GM18868 (cell line): ENCODE data around the gene TET2.

Experiments
- ATAC-seq: cut with Tn5 transposase; IDR thresholded peaks from one replicate; pipeline ENCODE4 v1.9.1; 2021; ENCODE audit warnings: mild to moderate bottlenecking, moderate library complexity; ENCODE audit not compliant: unreplicated experiment

The TET2 gene

GRCh38 chr4:105230287-105230686 lies 83.6 kb downstream of the TET2 start:
- peak; percentile 40 for ATAC-seq

DNA sequence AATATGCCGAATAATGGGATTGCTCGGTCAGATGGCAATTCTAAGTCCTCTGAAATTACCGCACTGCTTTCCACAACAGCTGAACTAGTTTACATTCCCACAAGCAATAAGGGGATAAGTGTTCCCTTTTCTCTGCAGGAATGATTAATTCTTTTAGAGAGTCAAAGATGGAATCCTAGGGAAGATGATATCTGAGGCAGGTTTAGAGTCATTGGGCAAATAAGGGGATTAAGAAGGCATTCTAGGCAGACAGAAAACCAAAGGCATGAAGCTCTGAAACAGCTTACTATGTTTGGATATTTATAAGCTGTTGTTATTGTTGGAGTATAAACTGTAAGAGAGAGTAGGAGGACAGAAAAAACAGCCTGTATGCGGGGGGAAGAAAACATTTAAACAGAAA lies 85.7 kb downstream of the TET2 start:
- ATAC-seq, result no peak

- no peak for ATAC-seq
Measured at GRCh38 chr4:105234582-105234981, 87.9 kb downstream of the TET2 start.

GRCh38 chr4:105236202-105236915 lies 89.7 kb downstream of the TET2 start:
- peak; percentile 78 for ATAC-seq

DNA sequence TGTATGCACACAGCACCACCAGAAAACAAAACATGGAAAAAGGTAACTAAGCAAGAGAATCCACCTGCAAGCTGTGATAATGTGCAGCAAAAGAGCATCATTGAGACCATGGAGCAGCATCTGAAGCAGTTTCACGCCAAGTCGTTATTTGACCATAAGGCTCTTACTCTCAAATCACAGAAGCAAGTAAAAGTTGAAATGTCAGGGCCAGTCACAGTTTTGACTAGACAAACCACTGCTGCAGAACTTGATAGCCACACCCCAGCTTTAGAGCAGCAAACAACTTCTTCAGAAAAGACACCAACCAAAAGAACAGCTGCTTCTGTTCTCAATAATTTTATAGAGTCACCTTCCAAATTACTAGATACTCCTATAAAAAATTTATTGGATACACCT lies 90.2 kb downstream of the TET2 start:
- ATAC-seq, result peak; percentile 20

GRCh38 chr4:105240037-105240436 lies 93.4 kb downstream of the TET2 start:
- ATAC-seq, result no peak

GRCh38 chr4:105241451-105241850 lies 94.8 kb downstream of the TET2 start:
- no peak for ATAC-seq

DNA sequence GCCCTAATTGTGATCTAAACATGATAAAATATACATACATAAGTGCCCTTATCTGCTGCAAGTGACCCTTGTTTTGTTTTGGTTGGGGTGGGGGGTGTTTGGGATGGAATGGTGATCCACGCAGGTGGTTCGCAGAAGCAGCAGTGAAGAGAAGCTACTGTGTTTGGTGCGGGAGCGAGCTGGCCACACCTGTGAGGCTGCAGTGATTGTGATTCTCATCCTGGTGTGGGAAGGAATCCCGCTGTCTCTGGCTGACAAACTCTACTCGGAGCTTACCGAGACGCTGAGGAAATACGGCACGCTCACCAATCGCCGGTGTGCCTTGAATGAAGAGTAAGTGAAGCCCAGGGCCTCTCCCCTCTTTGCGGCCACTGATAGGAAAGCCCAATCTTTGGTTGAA lies 96.8 kb downstream of the TET2 start:
- ATAC-seq, result no peak

GRCh38 chr4:105246712-105247111 lies 100.0 kb downstream of the TET2 start:
- ATAC-seq, result no peak

GRCh38 chr4:105248613-105249012 lies 101.9 kb downstream of the TET2 start:
- ATAC-seq, result no peak

DNA sequence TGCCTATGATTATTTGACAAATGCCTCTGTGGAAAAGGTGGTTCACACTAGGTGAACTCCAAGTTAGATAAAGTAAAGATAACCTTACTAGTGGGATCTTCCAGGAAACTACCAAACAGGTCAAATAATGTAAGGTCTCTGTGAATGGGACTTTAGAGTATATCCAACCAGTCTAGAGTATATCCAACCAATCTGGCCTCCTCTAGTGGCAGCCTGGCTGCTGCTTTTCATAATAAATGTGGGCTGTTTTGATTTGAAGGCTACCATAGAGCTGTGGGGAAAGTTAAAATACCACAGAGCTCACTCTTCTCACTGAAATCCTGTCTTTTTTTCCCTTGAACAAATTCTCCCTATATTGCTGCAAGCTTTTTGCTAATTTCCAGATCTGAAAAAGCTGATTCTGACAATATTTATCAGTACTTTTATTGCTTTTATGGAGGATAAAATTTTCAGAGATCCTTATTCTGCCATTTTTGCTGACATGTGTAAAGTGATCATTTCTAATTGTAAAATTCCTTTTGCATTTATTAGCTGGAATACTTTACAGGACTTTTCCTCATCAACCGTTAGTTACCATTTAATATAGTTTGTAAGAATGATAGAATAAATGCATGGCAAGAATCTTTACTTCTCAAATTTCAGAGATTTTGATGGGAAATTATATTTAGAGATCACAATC lies 111.3 kb downstream of the TET2 start:
- no peak for ATAC-seq

GRCh38 chr4:105265689-105266088 lies 119.0 kb downstream of the TET2 start:
- ATAC-seq, result no peak

GRCh38 chr4:105267280-105267679 lies 120.6 kb downstream of the TET2 start:
- ATAC-seq, result no peak

- ATAC-seq, result no peak
Measured at GRCh38 chr4:105272002-105272401, 125.3 kb downstream of the TET2 start.

- ATAC-seq, result no peak
Measured at GRCh38 chr4:105273230-105273629, 126.6 kb downstream of the TET2 start.

- no peak for ATAC-seq
Measured at GRCh38 chr4:105274090-105274489, 127.4 kb downstream of the TET2 start.

GRCh38 chr4:105274504-105274903 lies 127.8 kb downstream of the TET2 start:
- no peak for ATAC-seq

- no peak for ATAC-seq
Measured at GRCh38 chr4:105276361-105277104, 129.9 kb downstream of the TET2 start.

- no peak for ATAC-seq
Measured at GRCh38 chr4:105277702-105278101, 131.0 kb downstream of the TET2 start.

GRCh38 chr4:105279314-105279713 lies 132.6 kb downstream of the TET2 start:
- ATAC-seq, result no peak

- no peak for ATAC-seq
Measured at GRCh38 chr4:105280338-105281123, 133.9 kb downstream of the TET2 start.
